Measurements from ENCODE around the gene GUCY2D.
A peak's percentile ranks its signal among the peaks of the same experiment; 100 is the strongest.
"Not testable (repeated sequence)": the region's sequence is repeated elsewhere in the genome, so short reads cannot be mapped to it uniquely, and the experiment has no call there.

Gene GUCY2D

DNA sequence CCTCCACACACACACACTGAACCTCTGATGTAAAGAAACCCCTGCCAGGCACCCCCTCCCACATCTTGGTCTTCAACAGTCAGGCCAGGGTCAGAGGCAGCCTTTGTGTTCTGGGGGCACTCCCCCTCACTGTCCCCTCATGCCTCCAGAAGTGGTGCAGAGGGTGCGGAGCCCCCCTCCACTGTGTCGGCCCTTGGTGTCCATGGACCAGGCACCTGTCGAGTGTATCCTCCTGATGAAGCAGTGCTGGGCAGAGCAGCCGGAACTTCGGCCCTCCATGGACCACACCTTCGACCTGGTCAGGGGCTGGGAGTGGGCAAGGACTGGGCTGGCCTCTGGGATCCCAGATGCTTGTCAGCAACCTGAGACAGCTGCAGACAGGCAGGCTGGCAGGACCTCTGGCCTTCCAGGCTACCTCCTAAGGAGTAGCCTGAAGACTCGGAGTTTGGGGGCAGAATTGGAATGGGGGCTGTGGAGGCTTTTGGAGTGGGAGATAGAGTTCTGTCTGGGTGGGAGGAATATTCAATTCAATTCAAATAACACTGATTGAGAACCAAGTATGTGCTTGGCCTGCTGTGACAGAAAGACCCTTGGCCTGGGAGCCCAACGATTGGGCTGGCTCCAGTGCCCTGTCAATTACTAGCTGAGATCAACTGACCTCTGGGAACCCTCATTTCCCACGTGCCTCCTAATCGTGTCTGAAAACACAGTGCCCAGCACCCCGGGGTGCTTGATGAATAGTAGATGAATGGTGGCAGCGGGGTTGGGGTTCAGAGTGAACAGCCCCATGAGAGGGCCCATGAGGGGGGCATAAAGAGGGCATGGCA lies 11.5 kb downstream of the GUCY2D start:
- no peak for DNase-seq
- in situ Hi-C loops (cut with HindIII; ENCODE audit: low pct_ligation_motif_present, low pct_unique_long_range_greater_than_20kb, low sequenced_read_pairs), result no loop called here

DNA sequence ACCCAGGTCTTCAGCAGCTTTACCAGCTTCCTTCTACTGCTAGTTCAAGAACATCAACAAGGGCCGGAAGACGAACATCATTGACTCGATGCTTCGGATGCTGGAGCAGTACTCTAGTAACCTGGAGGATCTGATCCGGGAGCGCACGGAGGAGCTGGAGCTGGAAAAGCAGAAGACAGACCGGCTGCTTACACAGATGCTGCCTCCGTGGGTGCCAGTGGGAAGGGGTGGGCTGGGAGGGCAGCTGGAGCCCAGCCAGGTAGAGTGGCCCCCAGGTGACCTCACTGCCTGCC lies 12.1 kb downstream of the GUCY2D start:
- in situ Hi-C loops (cut with HindIII; ENCODE audit: low pct_ligation_motif_present, low pct_unique_long_range_greater_than_20kb, low sequenced_read_pairs), result no loop called here
- no peak for DNase-seq

- no peak for DNase-seq
- in situ Hi-C loops (cut with HindIII; ENCODE audit: low pct_ligation_motif_present, low pct_unique_long_range_greater_than_20kb, low sequenced_read_pairs), result no loop called here
Measured at GRCh38 chr17:8015236-8015956, 13.0 kb downstream of the GUCY2D start.

DNA sequence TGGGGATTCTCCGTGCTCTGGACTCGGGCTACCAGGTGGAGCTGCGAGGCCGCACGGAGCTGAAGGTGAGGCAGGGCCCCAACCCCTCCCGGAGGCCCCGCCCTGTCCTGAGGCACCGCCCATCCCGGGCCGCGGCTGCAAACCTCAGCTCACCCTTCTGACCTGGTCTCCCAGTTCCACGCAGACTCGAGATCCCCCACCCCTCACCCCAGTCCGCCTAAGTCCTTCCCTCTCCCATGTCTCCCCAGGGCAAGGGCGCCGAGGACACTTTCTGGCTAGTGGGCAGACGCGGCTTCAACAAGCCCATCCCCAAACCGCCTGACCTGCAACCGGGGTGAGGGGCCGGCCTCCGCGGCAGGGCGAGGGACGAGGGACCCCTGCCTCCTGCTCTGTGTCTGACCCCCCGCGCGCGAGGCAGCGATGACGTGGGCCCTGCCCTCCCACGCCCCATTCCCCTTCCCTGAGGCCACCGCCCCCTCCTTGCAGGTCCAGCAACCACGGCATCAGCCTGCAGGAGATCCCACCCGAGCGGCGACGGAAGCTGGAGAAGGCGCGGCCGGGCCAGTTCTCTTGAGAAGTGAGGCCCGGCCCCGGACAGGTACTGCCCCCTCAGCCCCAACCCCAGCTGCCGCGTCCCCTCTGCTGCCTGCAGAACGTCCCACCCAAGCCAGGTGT lies 13.7 kb downstream of the GUCY2D start:
- in situ Hi-C loops (cut with HindIII; ENCODE audit: low pct_ligation_motif_present, low pct_unique_long_range_greater_than_20kb, low sequenced_read_pairs), result no loop called here
- DNase-seq, result peak; percentile 20

DNA sequence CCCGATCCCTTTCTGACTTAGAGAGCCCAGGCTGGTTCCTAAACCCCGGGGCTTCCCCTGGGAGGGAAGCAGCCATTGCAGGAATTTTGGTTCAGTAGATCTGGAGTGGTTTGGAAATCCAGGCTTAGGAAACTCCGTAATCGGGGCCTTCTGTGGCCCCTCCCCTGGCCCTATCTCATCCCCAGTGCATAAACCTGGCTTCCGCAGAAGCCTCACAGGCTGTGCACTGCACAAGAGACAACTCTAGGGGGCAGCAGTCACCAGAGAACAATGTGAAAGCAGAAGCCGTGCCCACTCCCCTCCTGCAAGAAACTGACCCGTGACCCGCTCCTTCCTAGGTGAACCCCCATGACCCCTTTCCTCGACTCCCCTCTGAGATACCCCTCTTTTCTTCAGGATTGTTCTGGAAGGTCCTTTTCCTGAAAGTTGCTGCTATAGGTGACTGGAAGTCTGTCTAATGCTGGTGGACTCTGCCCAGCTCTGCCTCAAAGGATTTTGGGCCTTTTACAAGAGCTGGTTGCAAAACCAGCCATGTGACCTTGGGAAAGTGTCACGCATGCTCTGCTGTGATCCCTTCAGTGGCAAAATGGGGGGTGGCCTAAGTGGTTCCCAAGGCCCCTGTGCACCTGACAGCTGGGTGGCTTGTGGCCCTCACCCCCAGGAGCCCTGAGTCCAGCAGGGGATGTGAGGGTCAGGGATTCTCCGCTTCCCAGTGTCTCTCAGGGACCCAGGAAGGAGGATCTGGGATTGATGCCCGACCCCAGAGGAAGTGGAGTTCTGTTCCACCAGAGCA lies 14.4 kb downstream of the GUCY2D start:
- DNase-seq, result peak; percentile 65
- in situ Hi-C loops (cut with HindIII; ENCODE audit: low pct_ligation_motif_present, low pct_unique_long_range_greater_than_20kb, low sequenced_read_pairs), result no loop called here

GRCh38 chr17:8018436-8018835 lies 16.0 kb downstream of the GUCY2D start:
- no peak for DNase-seq
- in situ Hi-C loops (cut with HindIII; ENCODE audit: low pct_ligation_motif_present, low pct_unique_long_range_greater_than_20kb, low sequenced_read_pairs), result no loop called here

GRCh38 chr17:8019166-8019565 lies 16.8 kb downstream of the GUCY2D start:
- no peak for DNase-seq
- in situ Hi-C loops (cut with HindIII; ENCODE audit: low pct_ligation_motif_present, low pct_unique_long_range_greater_than_20kb, low sequenced_read_pairs), result no loop called here

DNA sequence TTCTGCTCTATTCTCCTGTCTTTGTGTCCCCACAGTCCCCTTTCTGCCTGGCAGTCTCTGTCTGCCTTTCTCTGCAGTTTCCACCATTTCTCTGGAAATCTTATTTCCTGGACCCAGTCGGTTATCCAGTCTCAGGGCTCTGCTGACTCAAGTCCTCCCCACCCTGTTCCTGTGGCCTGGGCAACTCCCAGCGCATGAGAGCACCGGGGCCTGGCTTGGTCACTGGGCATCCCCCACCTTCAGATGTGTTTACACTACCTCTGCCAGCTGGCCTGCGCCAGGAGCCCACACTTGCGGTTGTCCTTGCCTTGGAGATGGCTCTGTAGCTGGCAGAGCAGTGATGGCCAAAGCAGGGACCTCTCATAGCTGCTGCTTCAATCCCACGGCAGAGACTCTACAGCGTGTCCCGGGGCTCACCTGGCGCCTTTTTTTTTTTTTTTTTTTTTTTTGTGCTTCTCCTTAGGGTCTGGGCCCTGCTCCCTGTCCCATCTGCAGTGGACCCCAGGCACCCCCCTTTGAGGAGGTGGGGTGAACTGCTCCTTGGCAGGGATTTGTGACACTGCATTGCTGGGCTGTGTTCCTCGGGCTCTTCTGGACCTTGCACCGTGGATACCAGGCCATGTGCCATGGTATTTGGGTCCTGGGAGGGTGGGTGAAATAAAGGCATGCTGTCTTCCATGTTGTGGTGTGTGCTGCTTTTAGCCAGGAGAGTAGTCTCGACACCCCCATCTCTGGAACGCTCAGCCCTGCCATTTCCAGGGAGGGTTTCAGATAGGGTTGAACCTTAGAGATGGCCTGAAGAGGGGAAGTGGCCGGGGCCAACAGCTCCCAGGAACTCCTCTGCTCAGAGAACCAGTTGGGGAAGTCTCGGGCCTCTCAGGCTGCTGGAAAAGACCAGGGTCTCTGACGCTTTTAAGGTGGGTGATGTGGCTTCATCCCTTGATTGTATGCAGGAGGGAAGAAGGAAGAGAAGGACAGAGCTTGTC lies 17.5 kb downstream of the GUCY2D start:
- no peak for DNase-seq
- in situ Hi-C loops (cut with HindIII; ENCODE audit: low pct_ligation_motif_present, low pct_unique_long_range_greater_than_20kb, low sequenced_read_pairs), result no loop called here

DNA sequence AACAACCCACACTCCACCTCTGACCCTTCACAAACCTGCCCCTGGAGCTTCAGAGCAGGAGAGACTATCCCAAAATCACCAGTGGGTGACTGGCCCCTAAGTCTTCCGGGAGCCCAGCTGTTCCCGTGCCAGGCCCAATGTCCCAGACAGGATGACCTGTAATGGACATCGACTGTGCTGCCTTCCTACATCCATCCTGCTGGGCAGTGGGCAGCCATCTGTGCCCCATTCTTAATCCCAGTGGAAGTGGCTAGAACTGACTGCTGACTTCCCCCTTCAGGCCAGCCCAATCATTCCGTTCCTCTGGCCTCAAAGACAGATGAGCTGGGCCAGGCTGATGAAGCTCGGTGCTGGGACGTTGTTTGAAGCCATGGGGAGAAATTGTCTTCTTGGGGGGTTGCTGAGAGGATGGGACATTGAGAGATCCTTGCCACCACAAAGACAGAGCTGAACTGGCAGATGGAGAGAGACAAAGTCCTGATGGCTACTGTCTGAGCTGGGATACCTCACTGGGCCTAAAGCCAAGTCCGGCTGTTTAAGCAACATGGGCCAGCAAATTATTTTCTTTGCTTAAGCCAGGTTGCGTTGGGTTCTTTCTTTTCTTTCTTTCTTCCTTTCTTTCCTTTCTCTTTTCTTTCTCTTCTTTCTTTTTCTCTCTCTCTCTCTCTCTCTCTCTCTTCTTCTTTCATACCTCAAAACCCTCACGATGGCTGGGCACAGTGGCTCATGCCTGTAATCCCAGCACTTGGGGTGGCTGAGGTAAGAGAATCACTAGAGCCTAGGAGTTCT lies 18.6 kb downstream of the GUCY2D start:
- DNase-seq, result no peak
- in situ Hi-C loops (cut with HindIII; ENCODE audit: low pct_ligation_motif_present, low pct_unique_long_range_greater_than_20kb, low sequenced_read_pairs), result no loop called here

DNA sequence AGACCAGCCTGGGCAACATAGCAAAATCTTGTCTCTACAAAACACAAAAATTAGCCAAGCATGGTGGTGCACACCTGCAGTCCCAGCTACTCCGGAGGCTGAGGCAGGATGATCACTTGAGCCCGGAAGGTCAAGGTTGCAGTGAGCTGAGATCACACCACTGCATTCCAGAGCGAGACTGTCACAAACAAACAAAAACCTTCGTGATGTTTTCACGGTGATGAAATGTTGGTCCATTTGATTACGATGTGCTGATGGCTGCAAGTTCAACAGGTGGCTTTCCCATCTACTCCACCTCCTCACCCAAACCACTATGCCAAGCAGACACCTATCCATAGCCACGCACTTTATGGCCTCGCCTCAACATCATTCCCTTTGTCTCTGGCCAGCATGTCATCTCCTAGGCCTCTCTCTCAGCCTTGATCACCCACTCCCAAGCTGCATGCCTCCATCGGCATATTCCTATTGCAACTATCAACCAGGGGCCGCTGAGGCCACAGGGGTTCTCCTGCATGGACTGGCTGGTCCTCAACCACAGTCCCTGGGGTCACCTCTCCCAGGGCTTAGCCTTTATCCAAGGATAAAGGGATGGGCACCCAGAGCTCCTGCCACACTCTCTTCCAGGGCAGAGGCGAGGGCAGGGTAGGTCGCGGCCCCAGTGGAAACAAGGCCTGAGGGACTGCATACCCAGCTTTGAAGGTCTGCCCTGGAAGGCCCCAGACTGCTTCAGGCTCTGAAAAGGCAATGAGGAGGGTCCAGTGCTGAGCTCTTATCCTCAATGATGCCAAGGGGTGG lies 19.3 kb downstream of the GUCY2D start:
- DNase-seq, result no peak
- in situ Hi-C loops (cut with HindIII; ENCODE audit: low pct_ligation_motif_present, low pct_unique_long_range_greater_than_20kb, low sequenced_read_pairs), result no loop called here

DNA sequence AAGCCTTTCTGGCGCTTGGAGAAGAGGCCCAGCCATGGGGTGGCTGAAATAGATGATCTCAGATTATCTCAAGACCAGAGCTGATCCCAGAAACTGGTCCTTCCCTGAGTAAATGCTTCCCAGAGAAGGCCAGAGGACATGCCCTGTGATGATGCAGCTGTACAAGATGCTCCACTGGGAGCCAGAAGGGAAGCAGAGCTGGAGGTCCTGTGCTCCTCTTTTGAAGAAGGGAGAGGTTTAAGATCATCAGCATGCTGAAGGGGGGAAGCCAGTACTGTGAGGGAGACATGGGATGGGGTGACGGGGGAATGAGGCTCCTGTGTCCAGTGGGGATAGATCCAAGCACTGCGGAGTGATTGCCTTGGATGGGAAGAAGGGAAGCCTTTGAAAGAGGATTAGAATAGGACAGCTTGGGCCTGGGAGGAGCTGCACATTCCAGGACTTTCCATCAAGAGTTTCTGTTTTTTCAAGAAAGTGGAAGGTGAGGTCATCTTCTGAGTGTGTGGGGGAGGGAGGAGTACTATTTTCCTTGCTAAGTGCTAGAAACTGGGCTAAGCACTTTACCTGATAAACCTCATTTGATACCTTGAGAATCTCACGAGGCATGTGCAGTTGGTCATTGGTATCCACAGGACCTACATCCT lies 20.1 kb downstream of the GUCY2D start:
- DNase-seq, result no peak
- in situ Hi-C loops (cut with HindIII; ENCODE audit: low pct_ligation_motif_present, low pct_unique_long_range_greater_than_20kb, low sequenced_read_pairs), result no loop called here

- DNase-seq; in situ Hi-C loops (cut with HindIII; ENCODE audit: low pct_ligation_motif_present, low pct_unique_long_range_greater_than_20kb, low sequenced_read_pairs): not testable (repeated sequence)
Measured at GRCh38 chr17:8024161-8024560, 21.7 kb downstream of the GUCY2D start.

- in situ Hi-C loops (cut with HindIII; ENCODE audit: low pct_ligation_motif_present, low pct_unique_long_range_greater_than_20kb, low sequenced_read_pairs), result no loop called here
Measured at GRCh38 chr17:8025176-8025911, 22.9 kb downstream of the GUCY2D start.

GRCh38 chr17:8029121-8029520 lies 26.7 kb downstream of the GUCY2D start:
- in situ Hi-C loops (cut with HindIII; ENCODE audit: low pct_ligation_motif_present, low pct_unique_long_range_greater_than_20kb, low sequenced_read_pairs), result no loop called here

More at GRCh38 chr17:8025176-8025911, 22.9 kb downstream of the GUCY2D start:
- DNase-seq, result no peak

DNA sequence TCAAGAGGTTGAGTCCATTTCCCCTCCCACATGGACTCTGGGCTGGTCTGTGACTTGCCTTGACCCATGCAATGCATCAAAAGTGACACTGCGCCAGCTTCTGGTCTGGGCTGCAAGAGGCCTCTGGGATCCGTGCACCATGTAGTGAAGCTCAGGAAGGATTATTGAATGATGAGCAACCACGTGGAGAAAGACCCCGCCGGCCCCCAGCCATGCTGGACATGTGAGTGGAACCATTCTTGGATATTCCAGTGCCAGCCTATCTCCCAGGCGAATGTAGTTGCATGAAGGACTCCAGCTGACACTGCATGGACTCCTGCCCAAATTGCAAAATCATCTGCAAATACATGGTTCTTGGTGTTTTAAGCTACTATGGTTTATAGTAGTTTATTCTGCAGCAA lies 28.8 kb downstream of the GUCY2D start:
- in situ Hi-C loops (cut with HindIII; ENCODE audit: low pct_ligation_motif_present, low pct_unique_long_range_greater_than_20kb, low sequenced_read_pairs), result no loop called here
- DNase-seq, result no peak

More at GRCh38 chr17:8029121-8029520, 26.7 kb downstream of the GUCY2D start:
- DNase-seq, result no peak

Data from ACHN (cell line).